Measurements from ENCODE around the gene TFAP2B.

Gene TFAP2B

DNA sequence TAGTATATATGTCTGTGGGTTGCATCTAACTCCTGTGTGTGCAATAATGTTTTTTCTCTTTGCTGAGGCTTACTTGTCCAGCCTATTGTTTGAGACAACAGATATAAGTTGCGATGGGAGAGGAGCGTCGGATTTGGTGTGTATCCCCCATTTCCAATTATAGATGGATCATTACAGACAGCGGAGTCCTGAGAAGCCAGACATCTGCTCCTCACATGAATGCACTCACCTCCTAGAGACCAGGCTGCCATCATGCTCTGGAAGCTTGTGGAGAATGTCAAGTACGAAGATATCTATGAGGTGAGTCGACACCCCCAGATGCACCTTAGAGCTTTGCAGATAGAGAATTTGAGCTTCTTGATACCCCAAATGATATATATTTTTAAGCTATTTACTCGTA lies at the start of gene TFAP2B:
Gene TFAP2B, plus strand, starts transcription at position 199 of the 400 bp plus-strand sequence. Its CDS starts 21 bp downstream, at position 220.
- H3K9me3 Mint-ChIP-seq, result no peaks in the 10 kb centered on the region
- H3K27me3 Mint-ChIP-seq (ENCODE audit: low read depth), result peaks cover 73% of the 10 kb centered on the region
- H3K27ac Mint-ChIP-seq, result no peak within 1 kb of the TSS
- H3K36me3 Mint-ChIP-seq (ENCODE audit: low read depth), result no peaks in the 10 kb centered on the region
- no peak within 1 kb of the TSS for H3K4me3 Mint-ChIP-seq
- no peak for DNase-seq (ENCODE audit: low spot score)
- peaks cover 11% of the 10 kb centered on the region for H3K4me1 Mint-ChIP-seq (ENCODE audit: low read depth)

- no peak overlapping the region for H3K27ac Mint-ChIP-seq
- no peaks in the 10 kb centered on the region for H3K27me3 Mint-ChIP-seq (ENCODE audit: low read depth)
- no peaks in the 10 kb centered on the region for H3K36me3 Mint-ChIP-seq (ENCODE audit: low read depth)
- no peaks in the 10 kb centered on the region for H3K9me3 Mint-ChIP-seq
- no peak overlapping the region for H3K4me3 Mint-ChIP-seq
- no peaks in the 10 kb centered on the region for H3K4me1 Mint-ChIP-seq (ENCODE audit: low read depth)
- no peak for DNase-seq (ENCODE audit: low spot score)
These were observed 40.0 kb upstream of the TFAP2B start for GRCh38 chr6:50778696-50779095.

GRCh38 chr6:50780382-50780781 lies 38.3 kb upstream of the TFAP2B start:
- H3K9me3 Mint-ChIP-seq, result no peaks in the 10 kb centered on the region
- H3K36me3 Mint-ChIP-seq (ENCODE audit: low read depth), result no peaks in the 10 kb centered on the region
- no peaks in the 10 kb centered on the region for H3K27me3 Mint-ChIP-seq (ENCODE audit: low read depth)
- H3K4me1 Mint-ChIP-seq (ENCODE audit: low read depth), result no peaks in the 10 kb centered on the region
- no peak for DNase-seq (ENCODE audit: low spot score)
- H3K27ac Mint-ChIP-seq, result no peak overlapping the region
- no peak overlapping the region for H3K4me3 Mint-ChIP-seq

GRCh38 chr6:50785921-50786320 lies 32.8 kb upstream of the TFAP2B start:
- no peaks in the 10 kb centered on the region for H3K4me1 Mint-ChIP-seq (ENCODE audit: low read depth)
- no peak overlapping the region for H3K4me3 Mint-ChIP-seq
- no peaks in the 10 kb centered on the region for H3K36me3 Mint-ChIP-seq (ENCODE audit: low read depth)
- no peak for DNase-seq (ENCODE audit: low spot score)
- no peak overlapping the region for H3K27ac Mint-ChIP-seq
- H3K9me3 Mint-ChIP-seq, result no peaks in the 10 kb centered on the region
- H3K27me3 Mint-ChIP-seq (ENCODE audit: low read depth), result no peaks in the 10 kb centered on the region

DNA sequence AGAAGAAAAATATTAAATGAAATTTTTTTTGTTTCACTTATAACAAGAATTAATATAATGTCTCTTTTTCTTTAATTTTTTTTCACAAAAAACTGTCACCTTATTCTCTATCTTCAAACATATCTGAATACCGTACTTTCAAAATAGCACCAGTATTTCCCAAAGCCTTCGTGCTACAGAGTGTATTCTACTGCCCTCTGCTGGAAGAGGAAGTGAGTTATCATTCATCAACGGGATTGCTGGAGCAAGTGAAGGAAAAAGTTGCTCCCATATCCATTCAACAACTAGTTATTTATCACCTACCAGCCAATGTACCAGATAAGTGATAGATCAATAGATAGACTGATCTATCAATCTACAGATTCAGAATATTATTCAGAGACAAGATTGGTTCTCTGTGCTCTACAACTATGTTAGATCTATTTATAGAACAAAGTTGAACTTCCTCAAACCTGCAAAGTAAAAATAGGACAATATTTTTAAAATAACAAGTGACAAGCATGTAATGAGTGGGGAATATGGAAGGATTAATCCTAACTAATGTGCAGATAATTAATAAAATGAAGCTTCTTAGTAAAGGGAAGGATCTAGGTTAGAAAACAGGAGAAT lies 26.7 kb upstream of the TFAP2B start:
- no peaks in the 10 kb centered on the region for H3K36me3 Mint-ChIP-seq (ENCODE audit: low read depth)
- H3K9me3 Mint-ChIP-seq, result no peaks in the 10 kb centered on the region
- no peaks in the 10 kb centered on the region for H3K4me1 Mint-ChIP-seq (ENCODE audit: low read depth)
- H3K27me3 Mint-ChIP-seq (ENCODE audit: low read depth), result no peaks in the 10 kb centered on the region
- no peak for DNase-seq (ENCODE audit: low spot score)
- no peak overlapping the region for H3K4me3 Mint-ChIP-seq
- H3K27ac Mint-ChIP-seq, result no peak overlapping the region

- H3K36me3 Mint-ChIP-seq (ENCODE audit: low read depth), result no peaks in the 10 kb centered on the region
- no peaks in the 10 kb centered on the region for H3K4me1 Mint-ChIP-seq (ENCODE audit: low read depth)
- H3K4me3 Mint-ChIP-seq, result no peak overlapping the region
- no peak for DNase-seq (ENCODE audit: low spot score)
- H3K27ac Mint-ChIP-seq, result no peak overlapping the region
- no peaks in the 10 kb centered on the region for H3K9me3 Mint-ChIP-seq
- no peaks in the 10 kb centered on the region for H3K27me3 Mint-ChIP-seq (ENCODE audit: low read depth)
These were observed 25.9 kb upstream of the TFAP2B start for GRCh38 chr6:50792771-50793170.

- H3K27me3 Mint-ChIP-seq (ENCODE audit: low read depth), result no peaks in the 10 kb centered on the region
- no peak for DNase-seq (ENCODE audit: low spot score)
- no peaks in the 10 kb centered on the region for H3K4me1 Mint-ChIP-seq (ENCODE audit: low read depth)
- H3K27ac Mint-ChIP-seq, result no peak overlapping the region
- no peaks in the 10 kb centered on the region for H3K9me3 Mint-ChIP-seq
- no peaks in the 10 kb centered on the region for H3K36me3 Mint-ChIP-seq (ENCODE audit: low read depth)
- no peak overlapping the region for H3K4me3 Mint-ChIP-seq
These were observed 23.1 kb upstream of the TFAP2B start for GRCh38 chr6:50795574-50795973.

- Mint-ChIP-seq H3K27me3 (ENCODE audit: low read depth) (no peaks in the 10 kb centered on the region), H3K9me3 (no peaks in the 10 kb centered on the region), H3K36me3 (ENCODE audit: low read depth) (no peaks in the 10 kb centered on the region)
These were observed 14.4 kb upstream of the TFAP2B start for GRCh38 chr6:50804283-50804682.

GRCh38 chr6:50807035-50807434 lies 11.6 kb upstream of the TFAP2B start:
- no peak for DNase-seq (ENCODE audit: low spot score)
- no peaks in the 10 kb centered on the region for H3K36me3 Mint-ChIP-seq (ENCODE audit: low read depth)
- no peaks in the 10 kb centered on the region for H3K9me3 Mint-ChIP-seq
- no peaks in the 10 kb centered on the region for H3K4me1 Mint-ChIP-seq (ENCODE audit: low read depth)
- H3K27ac Mint-ChIP-seq, result no peak overlapping the region
- H3K4me3 Mint-ChIP-seq, result no peak overlapping the region
- H3K27me3 Mint-ChIP-seq (ENCODE audit: low read depth), result no peaks in the 10 kb centered on the region

More at GRCh38 chr6:50804283-50804682, 14.4 kb upstream of the TFAP2B start:
- no peak for DNase-seq (ENCODE audit: low spot score)
- Mint-ChIP-seq H3K4me3 (no peak overlapping the region), H3K27ac (no peak overlapping the region), H3K4me1 (ENCODE audit: low read depth) (no peaks in the 10 kb centered on the region)

DNA sequence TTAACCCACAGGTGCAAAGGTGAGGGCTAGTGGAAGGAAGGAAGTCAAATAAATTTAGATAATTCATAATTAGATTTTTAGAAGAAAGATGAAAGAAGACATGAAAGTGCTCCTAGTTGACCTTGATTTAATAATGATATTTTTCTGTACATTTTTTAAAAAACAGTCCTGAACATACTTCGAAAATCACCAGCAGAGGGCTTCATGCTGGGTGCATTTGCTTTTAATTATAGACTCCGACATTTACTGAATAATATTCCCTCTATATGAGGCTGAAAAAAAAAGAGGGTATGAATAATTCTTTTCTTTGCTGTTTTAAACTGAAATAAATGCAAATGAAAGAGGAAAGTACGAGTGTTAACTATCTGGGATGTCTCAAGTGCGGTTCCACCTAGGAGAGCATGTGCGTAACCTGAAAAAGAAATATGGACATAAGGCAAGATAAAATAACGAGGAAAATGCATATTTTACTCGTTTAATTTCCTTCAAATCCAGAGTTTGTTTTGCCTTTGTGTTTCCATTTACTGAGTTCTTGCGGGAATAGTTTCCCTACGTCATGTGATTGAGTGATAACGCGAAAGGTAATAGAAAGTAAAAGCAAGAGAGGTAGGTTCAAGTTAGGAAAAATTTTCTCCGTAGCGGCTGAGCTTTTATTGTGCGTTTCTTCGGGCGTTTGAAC lies 3.1 kb upstream of the TFAP2B start:
- H3K9me3 Mint-ChIP-seq, result no peaks in the 10 kb centered on the region
- peak overlapping the region; percentile 91 for H3K4me3 Mint-ChIP-seq
- H3K27ac Mint-ChIP-seq, result no peak overlapping the region
- no peak for DNase-seq (ENCODE audit: low spot score)
- no peaks in the 10 kb centered on the region for H3K36me3 Mint-ChIP-seq (ENCODE audit: low read depth)
- peaks cover 11% of the 10 kb centered on the region for H3K4me1 Mint-ChIP-seq (ENCODE audit: low read depth)
- H3K27me3 Mint-ChIP-seq (ENCODE audit: low read depth), result peaks cover 45% of the 10 kb centered on the region

- Mint-ChIP-seq H3K27ac (no peak overlapping the region), H3K27me3 (ENCODE audit: low read depth) (peaks cover 51% of the 10 kb centered on the region)
- peak; percentile 46 for DNase-seq (ENCODE audit: low spot score)
These were observed 2.5 kb upstream of the TFAP2B start for GRCh38 chr6:50816115-50816675.

DNA sequence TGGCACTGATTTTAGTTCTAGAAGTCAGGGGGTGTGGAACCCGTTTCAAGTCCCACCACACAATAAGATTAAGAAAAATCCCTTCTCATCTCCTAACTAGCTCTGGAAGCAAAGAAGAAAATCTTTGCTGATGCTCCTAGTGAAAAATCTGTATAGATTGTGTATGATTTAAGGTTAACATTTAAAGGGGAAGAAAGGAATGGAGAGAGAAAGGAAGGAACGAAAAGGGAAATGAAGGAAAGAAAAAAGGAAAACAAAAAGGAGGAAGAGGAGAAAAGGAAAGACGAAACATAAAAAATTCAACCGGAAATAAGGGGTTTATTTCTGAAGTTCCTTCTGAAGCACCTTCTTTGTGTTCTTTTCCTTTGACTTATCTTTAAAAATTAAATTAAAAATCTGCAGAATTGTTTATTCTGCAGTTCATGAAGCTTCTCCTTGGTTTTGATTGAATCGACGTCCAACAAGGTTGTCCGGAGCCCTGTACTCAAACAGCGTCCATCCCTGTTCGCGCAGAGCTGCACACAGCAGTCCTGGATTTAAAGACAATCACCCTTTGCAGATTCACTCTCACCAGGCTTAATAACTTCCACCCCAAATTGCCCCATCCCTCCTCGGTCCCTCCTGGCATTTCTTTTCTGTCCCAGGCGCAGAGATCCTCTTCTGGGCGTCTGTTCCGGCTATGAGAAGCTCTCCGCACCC lies 1.6 kb upstream of the TFAP2B start:
- no peaks in the 10 kb centered on the region for H3K9me3 Mint-ChIP-seq
- H3K27ac Mint-ChIP-seq, result no peak overlapping the region
- no peaks in the 10 kb centered on the region for H3K36me3 Mint-ChIP-seq (ENCODE audit: low read depth)
- DNase-seq (ENCODE audit: low spot score), result no peak
- H3K27me3 Mint-ChIP-seq (ENCODE audit: low read depth), result peaks cover 59% of the 10 kb centered on the region
- H3K4me3 Mint-ChIP-seq, result no peak overlapping the region
- peaks cover 11% of the 10 kb centered on the region for H3K4me1 Mint-ChIP-seq (ENCODE audit: low read depth)

More at GRCh38 chr6:50816115-50816675, 2.5 kb upstream of the TFAP2B start:
- Mint-ChIP-seq H3K4me3 (peak overlapping the region; percentile 91), H3K36me3 (ENCODE audit: low read depth) (no peaks in the 10 kb centered on the region), H3K9me3 (no peaks in the 10 kb centered on the region), H3K4me1 (ENCODE audit: low read depth) (peaks cover 11% of the 10 kb centered on the region)

- Mint-ChIP-seq H3K4me3 (no peak overlapping the region), H3K9me3 (no peaks in the 10 kb centered on the region), H3K27ac (no peak overlapping the region), H3K27me3 (ENCODE audit: low read depth) (peaks cover 64% of the 10 kb centered on the region), H3K4me1 (ENCODE audit: low read depth) (peaks cover 11% of the 10 kb centered on the region), H3K36me3 (ENCODE audit: low read depth) (no peaks in the 10 kb centered on the region)
- DNase-seq (ENCODE audit: low spot score), result no peak
These were observed 1.1 kb upstream of the TFAP2B start for GRCh38 chr6:50817646-50817950.

DNA sequence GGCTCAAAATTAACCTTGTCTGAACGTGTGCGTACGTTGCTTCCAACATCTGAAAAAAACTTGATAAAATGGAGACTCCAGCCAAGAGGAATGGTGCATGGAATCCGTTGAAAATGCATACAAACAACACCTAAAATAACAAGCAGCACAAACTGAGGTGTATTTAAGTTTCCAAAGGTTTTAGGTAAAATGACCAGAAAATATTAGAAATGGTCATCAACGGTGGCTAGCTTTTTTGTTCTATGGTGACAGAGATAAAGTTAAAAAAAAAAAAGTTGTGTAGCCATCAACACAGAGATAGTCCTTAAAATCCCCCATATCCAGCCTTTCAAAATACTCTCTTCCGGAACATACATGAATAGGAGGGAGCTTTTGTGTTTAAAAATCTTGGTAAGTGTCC lies 651 bp upstream of the TFAP2B start:
- DNase-seq (ENCODE audit: low spot score), result no peak
- H3K27me3 Mint-ChIP-seq (ENCODE audit: low read depth), result peaks cover 67% of the 10 kb centered on the region

More for the DNA sequence above, 651 bp upstream of the TFAP2B start:
- Mint-ChIP-seq H3K36me3 (ENCODE audit: low read depth) (no peaks in the 10 kb centered on the region), H3K4me3 (no peak overlapping the region), H3K4me1 (ENCODE audit: low read depth) (peaks cover 11% of the 10 kb centered on the region), H3K9me3 (no peaks in the 10 kb centered on the region), H3K27ac (no peak overlapping the region)

Data from T-helper 2 cell treated with Interferon-gamma antibody and Interleukin-4, amounts not matched to agents 5 μg/mL and 100 μg/mL, for 36 hours (primary cell).